Stomach smooth muscle (tissue), 2 donors: Measurements from ENCODE around the gene SOCS1.

Experiments used
- H3K27ac ChIP-seq: one replicate; pipeline ENCODE4 v1.7.0; 2013; ENCODE audit warnings: mild to moderate bottlenecking, low read length, inconsistent platforms
- H3K27me3 ChIP-seq, 2 donors: one replicate each; pipeline ENCODE4 v1.7.0; 2013; ENCODE audit warnings: low read length in 2 of 2; ENCODE audit not compliant: insufficient read depth in 2 of 2, control insufficient read depth in 1 of 2
- H3K36me3 ChIP-seq, 2 donors: one replicate each; pipeline ENCODE4 v1.7.0; 2013; ENCODE audit warnings: low read length in 2 of 2; ENCODE audit not compliant: control insufficient read depth in 2 of 2, insufficient read depth in 2 of 2
- H3K4me1 ChIP-seq: one replicate; pipeline ENCODE4 v1.7.0; 2013; ENCODE audit warnings: low read length; ENCODE audit not compliant: control insufficient read depth, insufficient read depth
- H3K4me3 ChIP-seq, 2 donors: one replicate each; pipeline ENCODE4 v1.7.0; 2013; ENCODE audit warnings: low read length in 2 of 2
- H3K9ac ChIP-seq, 2 donors: one replicate each; pipeline ENCODE4 v1.7.0; 2013; ENCODE audit warnings: low read length in 2 of 2, mild to moderate bottlenecking in 1 of 2
- H3K9me3 ChIP-seq, 2 donors: one replicate each; pipeline ENCODE4 v1.7.0; 2013; ENCODE audit warnings: low read length in 2 of 2; ENCODE audit not compliant: control insufficient read depth in 2 of 2
- donor health status: healthy.
- donor health status: Pancreatic carcinoma.

The SOCS1 gene

DNA sequence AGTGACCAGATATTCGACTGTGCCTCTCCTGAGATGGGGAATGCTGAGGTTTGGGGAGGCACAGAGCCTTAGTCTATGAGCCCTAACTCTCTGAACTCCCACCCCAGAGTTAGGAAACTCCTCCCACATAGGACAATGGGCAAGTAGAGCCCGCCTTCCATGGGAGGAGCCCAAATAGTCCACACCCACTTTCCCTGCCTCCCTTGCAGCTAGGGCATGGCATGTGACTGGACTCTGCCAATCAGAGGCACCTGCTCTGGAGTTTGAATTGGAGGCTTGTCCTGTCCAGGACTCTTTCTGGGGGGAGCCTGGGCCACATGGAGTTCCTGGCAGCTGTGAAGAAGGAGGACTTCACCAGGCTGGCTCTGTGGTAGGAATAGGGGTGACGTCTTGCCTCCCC, 48.4 kb downstream of the SOCS1 start:
- H3K9ac ChIP-seq = no peak overlapping the region
- H3K4me1 ChIP-seq = no peaks in the 10 kb centered on the region
- no peaks in the 10 kb centered on the region for H3K36me3 ChIP-seq
- peaks cover 2 to 4% of the 10 kb centered on the region in 2 donors for H3K27me3 ChIP-seq
- H3K27ac ChIP-seq = no peak overlapping the region
- H3K9me3 ChIP-seq = peaks cover 0 to 6% of the 10 kb centered on the region in 2 donors
- H3K4me3 ChIP-seq = no peak overlapping the region

DNA sequence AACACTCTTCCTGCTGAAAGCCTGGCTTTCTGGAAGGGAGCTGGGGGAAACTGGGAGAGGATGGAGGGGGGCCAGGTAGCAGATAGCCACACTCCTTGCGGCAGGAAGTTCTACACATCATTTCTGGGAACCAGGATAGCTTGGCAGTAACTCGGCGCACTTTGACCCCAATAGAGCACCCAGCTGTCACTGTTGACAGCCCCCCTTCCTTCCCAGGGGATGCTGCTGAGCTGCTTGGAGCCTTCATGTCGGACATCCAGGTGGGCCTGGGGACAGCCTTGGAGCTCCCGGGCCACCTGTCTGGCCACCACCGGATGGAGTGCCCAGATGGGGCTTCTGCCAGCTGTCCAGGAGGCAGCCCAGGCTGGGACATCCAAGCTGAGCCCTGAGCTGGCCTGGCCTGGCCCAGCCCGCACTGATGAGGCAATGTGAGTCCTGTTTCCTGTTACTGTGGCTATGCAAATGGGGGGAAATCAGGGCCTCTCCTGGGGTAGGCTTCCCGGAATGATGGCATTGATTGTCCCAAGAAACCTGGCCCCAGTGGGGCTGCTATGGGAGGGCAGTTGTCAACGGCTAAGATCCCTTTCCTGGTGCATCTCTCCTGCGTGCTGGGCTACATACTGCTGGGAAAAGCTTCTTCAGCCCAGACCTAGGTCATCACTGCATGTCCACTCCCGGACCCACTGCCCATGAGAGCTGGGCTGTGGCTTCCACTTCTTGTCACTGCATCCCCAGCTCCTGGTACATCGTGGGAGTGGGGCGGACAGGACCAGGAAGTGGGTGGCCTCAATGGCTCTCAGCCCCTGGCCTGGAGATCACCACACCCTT, 50.0 kb downstream of the SOCS1 start:
- Histone ChIP-seq H3K4me1 (no peaks in the 10 kb centered on the region), H3K36me3 (no peaks in the 10 kb centered on the region), H3K27me3 (peaks cover 0 to 2% of the 10 kb centered on the region in 2 donors), H3K9me3 (peaks cover 0 to 6% of the 10 kb centered on the region in 2 donors), H3K4me3 (no peak overlapping the region), H3K9ac (no peak overlapping the region), H3K27ac (no peak overlapping the region)

DNA sequence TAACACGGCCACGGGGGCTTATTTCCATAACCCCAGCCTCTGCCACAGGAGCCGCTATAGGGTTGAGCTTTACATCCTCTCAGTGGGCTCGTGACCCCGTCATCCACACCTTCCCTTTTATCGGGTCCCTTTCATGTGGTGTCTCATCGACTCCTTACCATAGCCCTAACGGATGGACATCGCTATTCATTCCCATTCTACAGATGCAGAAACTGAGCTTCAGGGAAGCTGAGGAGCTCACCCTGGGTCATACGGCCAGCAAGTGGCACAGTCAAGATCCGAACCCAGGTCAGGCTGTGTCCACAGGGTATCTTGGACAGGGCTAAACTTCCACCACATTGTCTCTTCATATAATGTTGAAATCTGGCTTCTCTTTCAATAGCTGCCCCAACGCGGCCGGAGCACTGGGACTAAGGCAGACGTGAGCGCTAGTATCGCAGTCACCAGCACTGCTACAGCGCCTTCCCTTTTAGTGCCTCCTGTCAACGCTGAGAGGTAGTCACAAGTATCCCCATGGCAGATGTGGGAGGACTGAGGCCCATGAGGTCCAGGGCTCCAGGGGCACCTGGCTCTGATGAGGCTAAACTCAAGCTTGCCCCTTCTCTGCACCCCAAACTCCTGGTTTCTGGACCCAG, 50.8 kb downstream of the SOCS1 start:
- Histone ChIP-seq H3K27ac (no peak overlapping the region), H3K9me3 (peaks cover 0 to 6% of the 10 kb centered on the region in 2 donors), H3K27me3 (peaks cover 0 to 2% of the 10 kb centered on the region in 2 donors), H3K4me1 (no peaks in the 10 kb centered on the region), H3K36me3 (no peaks in the 10 kb centered on the region), H3K9ac (no peak overlapping the region), H3K4me3 (no peak overlapping the region)

DNA sequence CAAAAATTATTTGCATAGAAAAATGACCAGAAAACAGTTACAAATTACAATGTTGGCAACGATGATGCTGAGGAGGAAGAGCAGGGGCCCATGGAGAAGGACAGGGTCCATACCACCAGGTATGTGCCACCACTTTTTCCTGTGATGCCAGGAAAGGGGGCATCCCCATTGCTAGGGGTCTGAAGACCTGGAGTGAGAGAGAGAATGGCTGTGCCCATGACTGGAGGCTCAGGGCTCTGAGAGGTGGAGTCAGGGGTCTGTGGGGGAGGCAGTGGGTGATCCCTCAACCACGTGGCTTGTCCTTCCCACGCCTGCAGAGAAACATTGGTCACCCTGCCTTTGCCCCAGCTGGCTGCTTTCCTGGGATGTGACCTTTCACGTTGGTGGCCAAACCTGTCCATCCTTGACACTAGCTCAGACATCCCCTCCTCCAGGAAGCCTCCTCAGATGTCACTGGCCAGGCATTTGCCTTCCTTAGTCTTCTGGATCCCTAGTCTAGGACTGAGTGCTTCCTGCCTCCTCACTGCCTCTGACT, 51.4 kb downstream of the SOCS1 start:
- Histone ChIP-seq H3K27ac (no peak overlapping the region), H3K4me1 (no peaks in the 10 kb centered on the region), H3K36me3 (no peaks in the 10 kb centered on the region), H3K9ac (no peak overlapping the region), H3K9me3 (peaks cover 0 to 6% of the 10 kb centered on the region in 2 donors), H3K27me3 (peaks cover 0 to 2% of the 10 kb centered on the region in 2 donors), H3K4me3 (no peak overlapping the region)
